Esophagus muscularis mucosa (tissue), 4 donors: ENCODE results near the gene REC8.

Experiments
- CTCF ChIP-seq, 3 experiments: fragments of 200-600 bp in 2 of 3; fragments of 450-650 bp in 1 of 3; sonication (generic) in 2 of 3; IDR thresholded peaks; one replicate each; pipeline ENCODE4 v1.5.1; 2017 to 2019; ENCODE audit warnings: antibody characterized with exemption in 3 of 3, mild to moderate bottlenecking in 2 of 3, moderate library complexity in 1 of 3
- EP300 ChIP-seq: sonication (generic); formaldehyde crosslinking; IDR thresholded peaks from one replicate; pipeline ENCODE4 v1.6.1; 2017; ENCODE audit warnings: antibody characterized with exemption
- POLR2A ChIP-seq: fragments of 450-650 bp; IDR thresholded peaks from one replicate; pipeline ENCODE4 v1.6.1; 2017; ENCODE audit warnings: antibody characterized with exemption, moderate library complexity, mild to moderate bottlenecking, low read depth
- POLR2AphosphoS5 ChIP-seq, 2 donors: sonication (generic); formaldehyde crosslinking; IDR thresholded peaks; one replicate each; pipeline ENCODE4 v1.6.1; 2017; ENCODE audit warnings: antibody characterized with exemption in 2 of 2

GRCh38 chr14:24123424-24124417 is 48.2 kb upstream of the REC8 start:
- TF ChIP-seq CTCF (IDR thresholded peaks at IDR 0.05) (no peak), EP300 (no peak), POLR2AphosphoS5 (IDR thresholded peaks at IDR 0.05) (no peak), POLR2A (no peak)
